ENCODE results near the gene CUX1. TPM values are rescaled to one million over a fixed set of nuclear protein-coding genes. Genes with fewer than 3 reads are reported as not detected.

Gene CUX1
- total RNA-seq, 4 donors from 2014 or later: 64.1 to 142 (median 111) TPM

DNA sequence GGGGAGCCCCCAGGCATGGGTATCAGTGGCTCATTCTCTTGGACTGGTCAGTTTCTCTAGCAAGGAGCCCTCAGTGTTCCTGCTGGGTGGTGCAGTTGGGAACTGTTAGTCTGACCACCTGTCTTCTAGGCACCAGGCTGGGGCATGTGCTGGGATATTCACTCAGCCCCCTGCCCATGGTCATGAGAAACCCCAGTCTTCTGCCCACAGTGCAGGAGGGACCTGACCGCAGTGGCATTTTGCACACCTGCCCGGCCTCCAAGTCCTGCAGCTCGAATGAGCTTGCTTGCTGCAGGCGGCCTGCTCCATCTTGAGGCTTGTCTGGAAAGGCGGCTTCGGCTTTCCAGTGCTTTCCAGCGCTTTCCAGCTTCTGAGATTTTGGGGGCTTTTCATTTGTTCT, 36.3 kb downstream of the CUX1 start:
- Histone ChIP-seq H3K9me3 (no peaks in the 10 kb centered on the region), H3K27ac (no peak overlapping the region), H3K4me3 (no peak overlapping the region), H3K4me1 (peaks cover 0 to 25% (median 5%) of the 10 kb centered on the region in 4 donors), H3K27me3 (no peaks in the 10 kb centered on the region), H3K36me3 (no peaks in the 10 kb centered on the region)
- TF ChIP-seq, protein P1, sequence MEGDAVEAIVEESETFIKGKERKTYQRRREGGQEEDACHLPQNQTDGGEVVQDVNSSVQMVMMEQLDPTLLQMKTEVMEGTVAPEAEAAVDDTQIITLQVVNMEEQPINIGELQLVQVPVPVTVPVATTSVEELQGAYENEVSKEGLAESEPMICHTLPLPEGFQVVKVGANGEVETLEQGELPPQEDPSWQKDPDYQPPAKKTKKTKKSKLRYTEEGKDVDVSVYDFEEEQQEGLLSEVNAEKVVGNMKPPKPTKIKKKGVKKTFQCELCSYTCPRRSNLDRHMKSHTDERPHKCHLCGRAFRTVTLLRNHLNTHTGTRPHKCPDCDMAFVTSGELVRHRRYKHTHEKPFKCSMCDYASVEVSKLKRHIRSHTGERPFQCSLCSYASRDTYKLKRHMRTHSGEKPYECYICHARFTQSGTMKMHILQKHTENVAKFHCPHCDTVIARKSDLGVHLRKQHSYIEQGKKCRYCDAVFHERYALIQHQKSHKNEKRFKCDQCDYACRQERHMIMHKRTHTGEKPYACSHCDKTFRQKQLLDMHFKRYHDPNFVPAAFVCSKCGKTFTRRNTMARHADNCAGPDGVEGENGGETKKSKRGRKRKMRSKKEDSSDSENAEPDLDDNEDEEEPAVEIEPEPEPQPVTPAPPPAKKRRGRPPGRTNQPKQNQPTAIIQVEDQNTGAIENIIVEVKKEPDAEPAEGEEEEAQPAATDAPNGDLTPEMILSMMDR (IDR thresholded peaks at IDR 0.05): no peak
- no peak for TF ChIP-seq POLR2A (IDR thresholded peaks at IDR 0.05)
- no peak for DNase-seq

DNA sequence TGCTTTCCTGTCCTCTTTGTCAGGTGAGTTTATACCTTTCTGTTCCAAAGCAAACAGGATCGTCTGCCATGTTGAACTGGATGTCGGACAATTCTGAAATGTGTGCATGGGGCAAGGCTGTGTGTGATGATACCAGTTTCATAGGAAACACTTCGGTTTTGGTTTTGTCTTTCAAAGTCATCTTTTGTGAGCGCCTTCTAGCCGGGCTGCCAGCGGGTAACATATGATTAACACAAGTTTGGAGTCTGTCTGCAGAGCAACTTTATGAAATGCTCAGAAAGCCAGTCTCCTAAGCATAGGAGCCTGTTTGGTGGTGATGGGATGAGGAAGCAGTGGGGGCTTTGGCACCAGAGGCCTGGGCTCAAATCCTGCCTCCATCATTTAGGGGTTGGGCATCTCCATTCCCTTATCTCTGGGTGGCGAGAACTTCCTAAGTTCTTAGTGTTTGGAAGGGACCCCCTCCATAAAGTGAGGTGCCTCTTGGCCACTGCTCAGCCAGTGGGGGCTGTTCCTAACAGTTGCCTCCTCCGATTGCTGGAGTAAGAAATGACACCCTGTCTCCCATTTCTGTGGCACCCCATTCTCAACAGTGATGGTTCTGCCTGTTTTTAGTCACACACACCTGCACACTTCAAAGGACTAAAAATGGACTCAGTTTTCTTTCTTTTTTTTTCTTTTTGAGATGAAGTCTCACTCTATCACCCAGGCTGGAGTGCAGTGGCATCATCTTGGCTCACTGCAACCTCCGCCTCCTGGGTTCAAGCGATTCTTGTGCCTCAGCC, 36.8 kb downstream of the CUX1 start:
- no peaks in the 10 kb centered on the region for H3K27me3 ChIP-seq
- no peak overlapping the region for H3K4me3 ChIP-seq
- H3K9me3 ChIP-seq: no peaks in the 10 kb centered on the region
- H3K27ac ChIP-seq: no peak overlapping the region
- no peaks in the 10 kb centered on the region for H3K36me3 ChIP-seq
- H3K4me1 ChIP-seq: peaks cover 0 to 30% (median 5%) of the 10 kb centered on the region in 4 donors
- no peak for DNase-seq
- TF ChIP-seq POLR2A (IDR thresholded peaks at IDR 0.05): no peak
- TF ChIP-seq, protein P1 (IDR thresholded peaks at IDR 0.05): no peak

DNA sequence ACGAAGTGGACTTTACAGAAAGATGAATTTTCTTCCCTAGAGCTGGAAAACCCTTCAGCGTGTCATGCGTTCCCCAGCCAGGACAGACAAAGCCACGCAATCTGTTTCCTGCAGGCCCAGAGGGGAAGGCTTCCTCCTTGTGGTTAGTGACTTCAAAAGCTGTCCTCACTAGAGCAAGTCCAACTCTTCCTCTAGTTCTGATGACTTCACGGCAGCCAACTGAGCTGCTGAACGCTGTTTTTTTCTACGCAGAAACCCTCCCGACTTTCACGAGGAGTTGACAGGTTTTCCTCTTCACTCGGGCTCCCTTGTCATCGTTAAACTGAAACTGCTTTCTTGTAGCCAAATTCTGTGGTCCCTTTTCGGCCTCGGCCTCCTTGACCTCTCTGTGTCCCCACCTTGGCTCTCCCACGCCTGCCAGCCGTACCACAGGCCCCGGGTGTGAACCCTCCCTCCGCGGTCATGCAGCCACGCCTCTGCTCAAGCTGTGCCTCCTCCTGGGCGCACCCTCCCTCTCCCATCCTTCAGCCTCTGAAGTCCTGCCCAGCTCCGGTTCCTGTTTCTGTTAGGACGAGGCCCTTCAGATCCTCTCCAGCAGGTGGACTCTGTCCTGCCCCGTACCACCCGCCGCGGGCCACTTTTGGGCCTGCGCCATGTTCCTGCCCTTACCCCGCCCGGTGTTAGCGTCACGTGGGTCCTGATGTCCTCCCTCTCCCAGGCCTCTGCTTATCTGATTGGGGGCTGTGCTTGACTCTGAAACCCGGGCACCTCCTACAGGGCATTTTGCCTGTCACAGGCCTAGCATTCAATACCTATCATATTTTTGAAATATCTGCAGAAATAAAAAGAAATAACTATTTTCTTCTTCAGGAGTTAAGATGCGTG, 39.3 kb downstream of the CUX1 start:
- H3K4me1 ChIP-seq: peaks cover 0 to 31% (median 5%) of the 10 kb centered on the region in 4 donors
- H3K27me3 ChIP-seq: no peaks in the 10 kb centered on the region
- H3K36me3 ChIP-seq: no peaks in the 10 kb centered on the region
- no peaks in the 10 kb centered on the region for H3K9me3 ChIP-seq
- H3K4me3 ChIP-seq: peak overlapping the region; percentile 17 to 42 (median 34)
- peak; percentile 92 to 97 (median 96) for DNase-seq
- TF ChIP-seq POLR2A (IDR thresholded peaks at IDR 0.05): peak in 1 of 2 donors; percentile 34
- TF ChIP-seq, protein P1 (IDR thresholded peaks at IDR 0.05): peak; percentile 33 to 80 (median 64)
- peak overlapping the region; percentile 79 to 85 (median 82) for H3K27ac ChIP-seq

DNA sequence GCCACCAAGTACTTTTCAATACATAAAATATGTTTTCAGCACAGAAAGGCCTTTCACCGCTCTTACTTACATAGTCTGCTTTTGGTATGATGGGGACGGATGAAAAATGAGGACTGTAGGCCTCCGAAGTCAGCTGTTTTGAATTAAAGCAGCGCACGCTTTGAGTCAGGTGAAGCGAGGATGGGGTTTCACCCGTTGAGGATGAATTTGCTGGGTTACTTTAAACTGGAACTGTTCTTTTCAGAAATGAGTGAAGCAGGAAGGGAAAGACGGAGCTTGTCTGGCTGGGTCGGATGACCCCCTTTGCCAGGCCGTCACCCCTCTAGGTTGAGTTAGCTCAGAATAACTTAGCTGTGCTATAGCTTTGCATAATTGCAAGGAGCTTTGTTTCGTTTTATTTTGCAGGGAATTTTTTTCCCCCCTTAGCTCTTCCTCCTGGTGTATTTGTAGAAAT, 40.0 kb downstream of the CUX1 start:
- H3K36me3 ChIP-seq: no peaks in the 10 kb centered on the region
- peak overlapping the region; percentile 17 to 42 (median 34) for H3K4me3 ChIP-seq
- TF ChIP-seq POLR2A (IDR thresholded peaks at IDR 0.05): no peak
- TF ChIP-seq, protein P1 (IDR thresholded peaks at IDR 0.05): no peak
- DNase-seq: no peak
- H3K9me3 ChIP-seq: no peaks in the 10 kb centered on the region
- peaks cover 0 to 31% (median 5%) of the 10 kb centered on the region in 4 donors for H3K4me1 ChIP-seq
- peak overlapping the region; percentile 79 to 85 (median 82) for H3K27ac ChIP-seq
- no peaks in the 10 kb centered on the region for H3K27me3 ChIP-seq

DNA sequence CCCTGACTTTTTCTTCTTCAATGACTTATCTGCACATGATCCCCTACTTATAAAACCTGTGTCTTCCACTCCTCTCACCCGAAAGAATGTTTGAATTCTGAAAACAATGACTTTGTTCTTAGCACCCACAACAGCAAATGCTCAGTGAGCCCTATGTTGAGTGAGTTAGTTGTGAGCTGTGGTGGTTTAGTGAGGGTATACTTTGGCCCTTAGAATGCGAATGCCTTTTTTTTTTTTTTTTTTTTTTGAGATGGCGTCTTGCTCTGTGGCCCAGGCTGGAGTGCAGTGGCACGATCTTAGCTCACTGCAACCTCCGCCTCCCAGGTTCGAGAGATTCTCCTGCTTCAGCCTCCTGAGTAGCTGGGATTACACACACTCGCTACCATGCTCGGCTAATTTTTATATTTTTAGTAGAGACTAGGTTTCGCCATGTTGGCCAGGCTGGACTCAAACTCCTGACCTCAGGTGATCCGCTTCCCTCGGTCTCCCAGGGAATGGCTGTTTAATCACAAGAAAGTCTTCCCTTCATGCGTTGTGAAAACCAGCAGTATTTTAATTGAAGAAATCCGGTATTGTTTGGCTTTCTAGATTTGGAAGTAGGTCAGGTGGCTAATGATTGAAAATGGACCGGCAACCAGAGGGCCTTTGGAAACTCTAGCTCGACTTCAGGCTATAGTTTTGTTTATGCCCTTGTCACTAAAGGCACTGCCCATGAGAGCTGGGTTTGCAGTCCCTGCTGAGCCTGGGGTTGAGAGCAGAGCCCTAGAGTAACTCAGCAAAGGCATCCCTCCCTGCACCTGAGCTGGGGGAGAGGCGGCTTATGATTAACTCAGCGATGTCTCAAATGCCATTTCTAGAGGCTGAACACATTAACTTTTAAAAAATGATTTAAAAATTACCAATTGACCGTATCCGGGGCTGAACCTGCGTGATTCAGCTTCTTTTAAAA, 41.3 kb downstream of the CUX1 start:
- Histone ChIP-seq H3K4me1 (peaks cover 0 to 31% (median 5%) of the 10 kb centered on the region in 4 donors), H3K27ac (peak overlapping the region in 3 of 4 donors; percentile 16 to 85 (median 79))
- no peak for DNase-seq

More for the DNA sequence above, 41.3 kb downstream of the CUX1 start:
- Histone ChIP-seq H3K9me3 (no peaks in the 10 kb centered on the region), H3K36me3 (no peaks in the 10 kb centered on the region), H3K27me3 (no peaks in the 10 kb centered on the region), H3K4me3 (no peak overlapping the region)
- no peak for TF ChIP-seq POLR2A (IDR thresholded peaks at IDR 0.05)
- TF ChIP-seq, protein P1 (IDR thresholded peaks at IDR 0.05): no peak
